SH-SY5Y (cell line): ENCODE measurements around the gene CGRRF1.

Experiments used
- GATA2 ChIP-seq: IDR thresholded peaks from 2 replicates; pipeline ENCODE4 v1.6.1; 2011; ENCODE audit warnings: mild to moderate bottlenecking, low read depth, low read length
- GATA3 ChIP-seq: IDR thresholded peaks from 2 replicates; pipeline ENCODE4 v1.6.1; 2011; ENCODE audit warnings: low read depth, mild to moderate bottlenecking, low read length, moderate library complexity

DNA sequence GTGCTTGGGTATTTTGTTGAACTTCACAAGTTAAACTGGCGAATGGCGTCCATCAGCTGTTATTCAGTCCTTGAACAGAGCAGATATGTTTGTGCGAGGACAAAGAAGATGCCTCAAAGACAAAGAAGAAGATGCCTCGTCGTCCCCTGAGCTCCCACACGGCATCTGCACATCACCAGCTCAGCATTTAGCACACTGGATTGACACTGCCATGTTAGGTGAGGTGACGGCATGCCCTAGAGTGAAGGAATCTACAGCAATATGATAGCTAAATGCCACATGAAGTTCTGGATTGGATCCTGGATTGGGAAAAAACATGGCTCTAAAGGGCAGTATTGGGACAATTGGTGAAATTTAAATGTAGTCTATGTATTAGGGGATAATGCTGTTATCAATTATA is 72.6 kb downstream of the CGRRF1 start:
- no peak for TF ChIP-seq GATA2
- no peak for TF ChIP-seq GATA3
